CD4-positive, alpha-beta T cell treated with Interleukin-6 for 4 hours (primary cell): ENCODE data around the gene B4GALNT4.
"Not testable (repeated sequence)": the region's sequence is repeated elsewhere in the genome, so short reads cannot be mapped to it uniquely, and the experiment has no call there.

Experiments
- DNase-seq: peaks from one replicate; pipeline ENCODE4 v3.0.0-alpha.2; 2020; ENCODE audit warnings: mixed read lengths

The B4GALNT4 gene

GRCh38 chr11:335779-336658 is 33.3 kb upstream of the B4GALNT4 start:
- no peak for DNase-seq

- no peak for DNase-seq
Measured at GRCh38 chr11:336659-337198, 32.6 kb upstream of the B4GALNT4 start.

GRCh38 chr11:337711-338110 is 31.6 kb upstream of the B4GALNT4 start:
- DNase-seq, result no peak

- DNase-seq, result no peak
Measured at GRCh38 chr11:339963-340362, 29.3 kb upstream of the B4GALNT4 start.

GRCh38 chr11:340539-341512 is 28.5 kb upstream of the B4GALNT4 start:
- no peak for DNase-seq

- DNase-seq, result no peak
Measured at GRCh38 chr11:342328-342727, 27.0 kb upstream of the B4GALNT4 start.

GRCh38 chr11:344836-345578 is 24.3 kb upstream of the B4GALNT4 start:
- DNase-seq, result no peak

GRCh38 chr11:346529-346928 is 22.8 kb upstream of the B4GALNT4 start:
- DNase-seq, result no peak

- DNase-seq, result not testable (repeated sequence)
Measured at GRCh38 chr11:349270-349954, 19.9 kb upstream of the B4GALNT4 start.

GRCh38 chr11:350033-350722 is 19.1 kb upstream of the B4GALNT4 start:
- not testable (repeated sequence) for DNase-seq

GRCh38 chr11:350723-351255 is 18.5 kb upstream of the B4GALNT4 start:
- no peak for DNase-seq

GRCh38 chr11:351411-351810 is 17.9 kb upstream of the B4GALNT4 start:
- no peak for DNase-seq

- no peak for DNase-seq
Measured at GRCh38 chr11:352456-353031, 16.8 kb upstream of the B4GALNT4 start.

GRCh38 chr11:353179-353873 is 16.0 kb upstream of the B4GALNT4 start:
- no peak for DNase-seq

GRCh38 chr11:355581-356458 is 13.5 kb upstream of the B4GALNT4 start:
- DNase-seq, result peak; percentile 92

- DNase-seq, result no peak
Measured at GRCh38 chr11:356610-357009, 12.7 kb upstream of the B4GALNT4 start.

- DNase-seq, result no peak
Measured at GRCh38 chr11:357582-357981, 11.7 kb upstream of the B4GALNT4 start.

- DNase-seq, result no peak
Measured at GRCh38 chr11:358129-358800, 11.0 kb upstream of the B4GALNT4 start.
